GM12878 (cell line): Measurements from ENCODE around the gene MOGAT3. TPM values are rescaled to one million over a fixed set of nuclear protein-coding genes. Genes with fewer than 3 reads are reported as not detected.

Experiments used
- ATF7 ChIP-seq: fragments of 450-650 bp; IDR thresholded peaks from 2 replicates; pipeline ENCODE4 v1.6.1; 2016; ENCODE audit warnings: low read depth, mild to moderate bottlenecking
- E4F1 ChIP-seq: fragments of 450-650 bp; IDR thresholded peaks from 2 replicates; pipeline ENCODE4 v1.6.1; 2018; ENCODE audit warnings: borderline replicate concordance, mild to moderate bottlenecking; ENCODE audit not compliant: partially characterized antibody
- NKRF ChIP-seq: fragments of 450-650 bp; conservative IDR thresholded peaks from 2 replicates; pipeline ENCODE4 v1.6.1; 2017; ENCODE audit warnings: mild to moderate bottlenecking, moderate library complexity
- RB1 ChIP-seq: fragments of 450-650 bp; formaldehyde crosslinking; IDR thresholded peaks from 2 replicates; pipeline ENCODE4 v1.6.1; 2017; ENCODE audit warnings: mild to moderate bottlenecking, borderline replicate concordance
- SIN3A ChIP-seq: IDR thresholded peaks from 2 replicates; pipeline ENCODE4 v1.6.1; 2012; ENCODE audit warnings: low read depth, low read length, improper control_type of control experiment
- SIX5 ChIP-seq: IDR thresholded peaks from 2 replicates; pipeline ENCODE4 v1.6.1; 2011; ENCODE audit warnings: mild to moderate bottlenecking, low read depth, low read length, moderate library complexity; ENCODE audit not compliant: severe bottlenecking
- SREBF1 ChIP-seq: IDR thresholded peaks from 2 replicates; pipeline ENCODE4 v1.6.1; 2012; ENCODE audit warnings: mild to moderate bottlenecking, low read length
- polyA plus RNA-seq, 11 experiments: library from polyadenylated mRNA; depleted of rRNA in 4 of 11; unstranded in 6 of 11; stranded (reverse) in 5 of 11; fragments of >200 nt; fragmentation: Nextera tagmentation in 4 of 11; fragmentation: Illumina TruSeq in 1 of 11; extraction: Ambion mirVana in 4 of 11; extraction: Trizol in 1 of 11; gene quantifications; 1 replicate in 1 of 11; 2 replicates in 10 of 11; pipeline versions ENCODE4 v1.2.1 to v1.2.3, GENCODE V29; 2011 to 2016; ENCODE audit warnings: inconsistent platforms in 2 of 11, missing spikeins in 2 of 11, low read depth in 1 of 11
- total RNA-seq, 4 experiments: library from RNA; depleted of rRNA in 3 of 4; stranded (reverse); fragments of >200 nt in 3 of 4; fragmentation: Illumina TruSeq in 1 of 4; extraction: Trizol in 1 of 4; gene quantifications; 2 replicates each; pipeline versions ENCODE4 v1.2.1 to v1.2.3, GENCODE V29; 2013 to 2021
- TF ChIP-seq, protein P1 (sequence below): fragments of 450-650 bp; IDR thresholded peaks from 2 replicates; pipeline ENCODE4 v1.6.1; 2017; ENCODE audit warnings: borderline replicate concordance

MOGAT3 gene
- total and polyA plus RNA-seq, 10 of the 15 experiments (the other 5 are each of a cell fraction or from before 2014, with no cell fraction given), result 0.11 TPM; not detected in 9

- TF ChIP-seq E4F1 (no peak), NKRF (no peak), ATF7 (no peak), SIX5 (no peak), SIN3A (no peak), RB1 (no peak), SREBF1 (no peak)
- TF ChIP-seq, protein P1, sequence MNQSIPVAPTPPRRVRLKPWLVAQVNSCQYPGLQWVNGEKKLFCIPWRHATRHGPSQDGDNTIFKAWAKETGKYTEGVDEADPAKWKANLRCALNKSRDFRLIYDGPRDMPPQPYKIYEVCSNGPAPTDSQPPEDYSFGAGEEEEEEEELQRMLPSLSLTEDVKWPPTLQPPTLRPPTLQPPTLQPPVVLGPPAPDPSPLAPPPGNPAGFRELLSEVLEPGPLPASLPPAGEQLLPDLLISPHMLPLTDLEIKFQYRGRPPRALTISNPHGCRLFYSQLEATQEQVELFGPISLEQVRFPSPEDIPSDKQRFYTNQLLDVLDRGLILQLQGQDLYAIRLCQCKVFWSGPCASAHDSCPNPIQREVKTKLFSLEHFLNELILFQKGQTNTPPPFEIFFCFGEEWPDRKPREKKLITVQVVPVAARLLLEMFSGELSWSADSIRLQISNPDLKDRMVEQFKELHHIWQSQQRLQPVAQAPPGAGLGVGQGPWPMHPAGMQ, result no peak
These were observed 11.2 kb upstream of the MOGAT3 start (continued) for GRCh38 chr7:101212014-101212413.
